Renal cortical epithelial cell (primary cell): ENCODE results near the gene CCDC86. TPM values are rescaled to one million over a fixed set of nuclear protein-coding genes. Genes with fewer than 3 reads are reported as not detected.
"Not testable (repeated sequence)": the region's sequence is repeated elsewhere in the genome, so short reads cannot be mapped to it uniquely, and the experiment has no call there.

Experiments used
- DNase-seq: peaks from one replicate; pipeline ENCODE4 v3.0.0-alpha.2; 2011; ENCODE audit warnings: low read depth
- total RNA-seq: library from RNA; depleted of rRNA; stranded (reverse); fragments of >200 nt; gene quantifications from 2 replicates; pipeline ENCODE4 v1.2.3, GENCODE V29; 2014

The CCDC86 gene
- total RNA-seq: 6.4 and 21.2 TPM in 2 replicates

- DNase-seq: peak; percentile 87
Measured at GRCh38 chr11:60841797-60842667, at the start of gene CCDC86. Gene CCDC86, plus strand, starts transcription at chr11:60842113. Its CDS starts 12 bp downstream, at chr11:60842125.

GRCh38 chr11:60792521-60792920, 49.4 kb upstream of the CCDC86 start:
- DNase-seq: no peak

- DNase-seq: no peak
Measured at GRCh38 chr11:60795291-60795690, 46.6 kb upstream of the CCDC86 start.

- no peak for DNase-seq
Measured at GRCh38 chr11:60797846-60798630, 43.9 kb upstream of the CCDC86 start.

- DNase-seq: no peak
Measured at GRCh38 chr11:60798631-60799030, 43.3 kb upstream of the CCDC86 start.

GRCh38 chr11:60801194-60801593, 40.7 kb upstream of the CCDC86 start:
- DNase-seq: no peak

GRCh38 chr11:60803273-60803936, 38.5 kb upstream of the CCDC86 start:
- no peak for DNase-seq

- no peak for DNase-seq
Measured at GRCh38 chr11:60809249-60809648, 32.7 kb upstream of the CCDC86 start.

GRCh38 chr11:60809691-60810090, 32.2 kb upstream of the CCDC86 start:
- no peak for DNase-seq

GRCh38 chr11:60810151-60810550, 31.8 kb upstream of the CCDC86 start:
- no peak for DNase-seq

GRCh38 chr11:60810569-60810968, 31.3 kb upstream of the CCDC86 start:
- DNase-seq: no peak

- no peak for DNase-seq
Measured at GRCh38 chr11:60813324-60813723, 28.6 kb upstream of the CCDC86 start.

- no peak for DNase-seq
Measured at GRCh38 chr11:60814112-60814511, 27.8 kb upstream of the CCDC86 start.

GRCh38 chr11:60816590-60817157, 25.2 kb upstream of the CCDC86 start:
- DNase-seq: no peak

GRCh38 chr11:60818057-60818456, 23.9 kb upstream of the CCDC86 start:
- DNase-seq: no peak

- no peak for DNase-seq
Measured at GRCh38 chr11:60821827-60822599, 19.9 kb upstream of the CCDC86 start.

GRCh38 chr11:60823745-60824306, 18.1 kb upstream of the CCDC86 start:
- not testable (repeated sequence) for DNase-seq

GRCh38 chr11:60825118-60825517, 16.8 kb upstream of the CCDC86 start:
- DNase-seq: no peak

- no peak for DNase-seq
Measured at GRCh38 chr11:60825790-60826189, 16.1 kb upstream of the CCDC86 start.

- no peak for DNase-seq
Measured at GRCh38 chr11:60830478-60831142, 11.3 kb upstream of the CCDC86 start.
